ENCODE results near the gene NEMP1.

DNA sequence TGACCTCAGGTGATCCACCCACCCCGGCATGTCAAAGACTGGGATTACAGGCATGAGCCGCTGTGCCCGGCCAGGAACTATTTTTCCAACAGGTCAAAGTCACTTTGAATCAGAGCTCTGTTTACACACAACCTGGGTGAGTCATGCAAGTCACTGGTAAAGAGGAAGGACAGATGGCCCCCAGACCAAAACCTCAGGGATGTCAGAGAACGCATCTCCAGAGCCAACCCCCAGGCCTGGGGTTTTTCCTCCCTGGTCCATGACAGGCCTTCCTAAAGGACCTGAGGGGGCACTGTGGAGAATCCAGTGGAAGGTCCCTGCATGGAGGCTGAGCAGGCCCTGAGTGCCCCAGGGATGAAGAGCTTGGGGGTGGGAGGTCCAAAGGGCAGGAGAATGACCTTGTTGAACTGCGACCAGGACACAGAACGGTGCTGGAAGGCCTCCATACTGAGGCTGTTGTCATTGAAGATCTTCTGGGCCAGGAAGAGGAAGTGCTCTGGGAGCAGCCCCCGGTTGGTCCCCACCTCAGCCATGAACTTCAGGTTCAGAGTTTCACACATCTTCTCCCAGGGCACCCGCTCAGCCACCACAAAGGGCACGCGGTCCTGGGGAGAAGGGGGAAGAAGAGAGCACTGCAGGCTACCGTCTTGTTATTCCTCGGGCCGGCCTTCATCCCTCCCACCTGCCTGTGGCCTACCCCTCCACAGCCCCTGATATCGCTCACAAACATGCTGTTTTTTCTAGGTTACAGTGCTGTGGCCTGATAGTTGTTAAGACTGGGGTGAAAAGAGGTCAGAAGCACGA lies 23.5 kb upstream of the NEMP1 start:
- TF ChIP-seq GABPA (IDR thresholded peaks at IDR 0.05; ENCODE audit: low read depth) = peak; percentile 47; the same call in 1 of the 2 replicates
- TF ChIP-seq, protein P1, sequence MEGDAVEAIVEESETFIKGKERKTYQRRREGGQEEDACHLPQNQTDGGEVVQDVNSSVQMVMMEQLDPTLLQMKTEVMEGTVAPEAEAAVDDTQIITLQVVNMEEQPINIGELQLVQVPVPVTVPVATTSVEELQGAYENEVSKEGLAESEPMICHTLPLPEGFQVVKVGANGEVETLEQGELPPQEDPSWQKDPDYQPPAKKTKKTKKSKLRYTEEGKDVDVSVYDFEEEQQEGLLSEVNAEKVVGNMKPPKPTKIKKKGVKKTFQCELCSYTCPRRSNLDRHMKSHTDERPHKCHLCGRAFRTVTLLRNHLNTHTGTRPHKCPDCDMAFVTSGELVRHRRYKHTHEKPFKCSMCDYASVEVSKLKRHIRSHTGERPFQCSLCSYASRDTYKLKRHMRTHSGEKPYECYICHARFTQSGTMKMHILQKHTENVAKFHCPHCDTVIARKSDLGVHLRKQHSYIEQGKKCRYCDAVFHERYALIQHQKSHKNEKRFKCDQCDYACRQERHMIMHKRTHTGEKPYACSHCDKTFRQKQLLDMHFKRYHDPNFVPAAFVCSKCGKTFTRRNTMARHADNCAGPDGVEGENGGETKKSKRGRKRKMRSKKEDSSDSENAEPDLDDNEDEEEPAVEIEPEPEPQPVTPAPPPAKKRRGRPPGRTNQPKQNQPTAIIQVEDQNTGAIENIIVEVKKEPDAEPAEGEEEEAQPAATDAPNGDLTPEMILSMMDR (IDR thresholded peaks at IDR 0.05; ENCODE audit: insufficient read depth, low read length) = no peak
- no peak for TF ChIP-seq POLR2AphosphoS5 (IDR thresholded peaks at IDR 0.05; ENCODE audit: low read depth)
- TF ChIP-seq, protein P2, sequence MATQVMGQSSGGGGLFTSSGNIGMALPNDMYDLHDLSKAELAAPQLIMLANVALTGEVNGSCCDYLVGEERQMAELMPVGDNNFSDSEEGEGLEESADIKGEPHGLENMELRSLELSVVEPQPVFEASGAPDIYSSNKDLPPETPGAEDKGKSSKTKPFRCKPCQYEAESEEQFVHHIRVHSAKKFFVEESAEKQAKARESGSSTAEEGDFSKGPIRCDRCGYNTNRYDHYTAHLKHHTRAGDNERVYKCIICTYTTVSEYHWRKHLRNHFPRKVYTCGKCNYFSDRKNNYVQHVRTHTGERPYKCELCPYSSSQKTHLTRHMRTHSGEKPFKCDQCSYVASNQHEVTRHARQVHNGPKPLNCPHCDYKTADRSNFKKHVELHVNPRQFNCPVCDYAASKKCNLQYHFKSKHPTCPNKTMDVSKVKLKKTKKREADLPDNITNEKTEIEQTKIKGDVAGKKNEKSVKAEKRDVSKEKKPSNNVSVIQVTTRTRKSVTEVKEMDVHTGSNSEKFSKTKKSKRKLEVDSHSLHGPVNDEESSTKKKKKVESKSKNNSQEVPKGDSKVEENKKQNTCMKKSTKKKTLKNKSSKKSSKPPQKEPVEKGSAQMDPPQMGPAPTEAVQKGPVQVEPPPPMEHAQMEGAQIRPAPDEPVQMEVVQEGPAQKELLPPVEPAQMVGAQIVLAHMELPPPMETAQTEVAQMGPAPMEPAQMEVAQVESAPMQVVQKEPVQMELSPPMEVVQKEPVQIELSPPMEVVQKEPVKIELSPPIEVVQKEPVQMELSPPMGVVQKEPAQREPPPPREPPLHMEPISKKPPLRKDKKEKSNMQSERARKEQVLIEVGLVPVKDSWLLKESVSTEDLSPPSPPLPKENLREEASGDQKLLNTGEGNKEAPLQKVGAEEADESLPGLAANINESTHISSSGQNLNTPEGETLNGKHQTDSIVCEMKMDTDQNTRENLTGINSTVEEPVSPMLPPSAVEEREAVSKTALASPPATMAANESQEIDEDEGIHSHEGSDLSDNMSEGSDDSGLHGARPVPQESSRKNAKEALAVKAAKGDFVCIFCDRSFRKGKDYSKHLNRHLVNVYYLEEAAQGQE (IDR thresholded peaks at IDR 0.05; ENCODE audit: insufficient replicate concordance, low read depth) = no peak

All from HL-60 (cell line).